K562 (cell line): Measurements from ENCODE around the gene KCNH8. TPM values are rescaled to one million over a fixed set of nuclear protein-coding genes. Genes with fewer than 3 reads are reported as not detected.

Experiments used
- ATAC-seq: fragments of 200-7000 bp; cut with Tn5 transposase; 3 replicates; pipeline ENCODE4 v1.9.1; 2020; ENCODE audit warnings: moderate library complexity
- BruUV-seq: library from RNA; stranded (reverse); fragments of 400-500 nt; replicated peaks from 2 replicates; lab custom pipeline; 2021; lab: Mats Ljungman, UMichigan
- CTCF ChIA-PET: fragments of 300-600 bp; formaldehyde crosslinking; extraction: SDS; loops from one replicate; lab custom pipeline; 2021; ENCODE audit warnings: low intra/inter-chr PET ratio; lab: Yijun Ruan, JAX
- POLR2A ChIA-PET: fragments of 300-600, 350-650 bp; sonication (Branson Sonifier 250); formaldehyde crosslinking; extraction: SDS; loops from one replicate; lab custom pipeline; 2021; ENCODE audit warnings: antibody characterized with exemption, inconsistent platforms; lab: Yijun Ruan, JAX
- DNase-seq, 4 experiments: peaks; one replicate each; pipeline versions ENCODE4 v3.0.0 to v3.0.0-alpha.2; 2011 to 2018; ENCODE audit warnings: low spot score in 3 of 4, mixed read lengths in 3 of 4; ENCODE audit errors: extremely low read depth in 1 of 4
- FAIRE-seq: peaks from 2 replicates; lab custom pipeline; 2011; peaks lifted over from hg19 to GRCh38; lab: Jason Lieb, UNC
- H2AFZ ChIP-seq: 2 replicates; pipeline ENCODE4 v1.6.0; 2011; ENCODE audit warnings: low read depth, low read length, control low read depth, inconsistent platforms
- H3K27ac ChIP-seq: fragments of 200-600 bp; 3 replicates; pipeline ENCODE4 v1.8.0; 2011; ENCODE audit warnings: low read depth, mild to moderate bottlenecking, control low read depth, inconsistent platforms, low read length, moderate library complexity, mixed read lengths; ENCODE audit errors: extremely low read depth
- H3K27me3 ChIP-seq, 2 experiments: fragments of 300-600 bp in 1 of 2; 2 replicates in 1 of 2; 3 replicates in 1 of 2; pipeline versions ENCODE4 v1.6.0 to v1.8.0; 2011; ENCODE audit warnings: inconsistent platforms in 2 of 2, low read length in 2 of 2, mild to moderate bottlenecking in 1 of 2, mixed read lengths in 1 of 2, moderate library complexity in 1 of 2; ENCODE audit not compliant: control insufficient read depth in 2 of 2, insufficient read depth in 2 of 2
- H3K36me3 ChIP-seq: fragments of 300-600 bp; 3 replicates; pipeline ENCODE4 v1.8.0; 2011; ENCODE audit warnings: mild to moderate bottlenecking, low read length, inconsistent platforms; ENCODE audit not compliant: control insufficient read depth, insufficient read depth
- H3K4me1 ChIP-seq, 2 experiments: fragments of 200-600 bp in 1 of 2; replicated peaks in 1 of 2; 2 replicates in 1 of 2; 3 replicates in 1 of 2; pipeline versions ENCODE4 v1.5.1 to v1.8.0; 2011; ENCODE audit warnings: inconsistent platforms in 2 of 2, low read length in 2 of 2, mild to moderate bottlenecking in 1 of 2, mixed read lengths in 1 of 2, moderate library complexity in 1 of 2; ENCODE audit not compliant: control insufficient read depth in 2 of 2, insufficient read depth in 2 of 2
- H3K4me2 ChIP-seq: 2 replicates; pipeline ENCODE4 v1.6.1; 2011; ENCODE audit warnings: low read length, control low read depth, inconsistent platforms, mixed read lengths; ENCODE audit not compliant: insufficient read depth
- H3K4me3 ChIP-seq: fragments of 200-600 bp; sonication (generic), shearing (Covaris generic); 2 replicates; pipeline ENCODE4 v1.5.1; 2016; ENCODE audit warnings: control low read depth, inconsistent platforms
- H3K79me2 ChIP-seq: fragments of 200-600 bp; 3 replicates; pipeline ENCODE4 v1.8.0; 2011; ENCODE audit warnings: low read length, inconsistent platforms; ENCODE audit not compliant: control insufficient read depth, insufficient read depth
- H3K9ac ChIP-seq, 2 experiments: 2 replicates each; pipeline versions ENCODE4 v1.6.0 to v1.6.1; 2011; ENCODE audit warnings: low read depth in 2 of 2, low read length in 2 of 2, control low read depth in 1 of 2, inconsistent platforms in 1 of 2, mild to moderate bottlenecking in 1 of 2, mixed read lengths in 1 of 2; ENCODE audit not compliant: insufficient read depth in 1 of 2
- H3K9me1 ChIP-seq: one replicate; pipeline ENCODE4 v1.6.0; 2011; ENCODE audit warnings: inconsistent platforms, mild to moderate bottlenecking, low read length, moderate library complexity; ENCODE audit not compliant: control insufficient read depth, insufficient read depth
- H3K9me3 ChIP-seq: replicated peaks from 2 replicates; pipeline ENCODE4 v1.5.1; 2011; ENCODE audit warnings: low read depth, low read length, inconsistent platforms; ENCODE audit not compliant: control insufficient read depth, insufficient read depth
- H4K20me1 ChIP-seq: replicated peaks from 2 replicates; pipeline ENCODE4 v1.6.1; 2011; ENCODE audit warnings: low read length, inconsistent platforms, mixed read lengths; ENCODE audit not compliant: control insufficient read depth, insufficient read depth
- ARNT ChIP-seq, 2 experiments: fragments of 450-650 bp; IDR thresholded peaks; 2 replicates each; pipeline ENCODE4 v1.6.1; 2016; ENCODE audit warnings: mild to moderate bottlenecking in 1 of 2
- BRD4 ChIP-seq: fragments of 200-600 bp; sonication (generic); IDR thresholded peaks from 2 replicates; pipeline ENCODE4 v1.6.1; 2017; ENCODE audit warnings: inconsistent platforms
- COPS2 ChIP-seq: fragments of 450-650 bp; conservative IDR thresholded peaks from 2 replicates; pipeline ENCODE4 v1.6.1; 2016; ENCODE audit warnings: mild to moderate bottlenecking, moderate library complexity
- FOS ChIP-seq: IDR thresholded peaks from 3 replicates; pipeline ENCODE4 v1.6.1; 2011; ENCODE audit not compliant: insufficient read length; ENCODE audit errors: extremely low read depth
- FOSL1 ChIP-seq: fragments of 200-800 bp; sonication (Bioruptor generic); conservative IDR thresholded peaks from 2 replicates; pipeline ENCODE4 v1.6.1; 2016; ENCODE audit warnings: missing genetic modification characterization, missing compliant biosample characterization
- GABPB1 ChIP-seq: sonication (generic); formaldehyde crosslinking; IDR thresholded peaks from 2 replicates; pipeline ENCODE4 v1.8.0; 2022; ENCODE audit warnings: mild to moderate bottlenecking, missing genetic modification reagents
- HNRNPUL1 ChIP-seq: fragments of 200-400 bp; formaldehyde crosslinking; IDR thresholded peaks from 2 replicates; pipeline ENCODE4 v1.6.1; 2017; ENCODE audit warnings: low read length
- MYC ChIP-seq, 2 experiments: fragments of 250-450 bp in 1 of 2; sonication (Bioruptor Pico) in 1 of 2; IDR thresholded peaks; 2 replicates each; pipeline versions ENCODE4 v1.5.1 to v1.6.1; 2012 to 2021; ENCODE audit warnings: low read depth in 2 of 2, borderline replicate concordance in 1 of 2, improper control_type of control experiment in 1 of 2, low read length in 1 of 2, mild to moderate bottlenecking in 1 of 2, moderate library complexity in 1 of 2
- NFE2L1 ChIP-seq: fragments of 450-650 bp; IDR thresholded peaks from 2 replicates; pipeline ENCODE4 v1.6.1; 2016; ENCODE audit warnings: missing genetic modification characterization, low read depth, mild to moderate bottlenecking, missing compliant biosample characterization, moderate library complexity, borderline replicate concordance
- PHTF2 ChIP-seq: fragments of 250-450 bp; sonication (Bioruptor Pico); IDR thresholded peaks from 2 replicates; pipeline ENCODE4 v1.5.0; 2021; ENCODE audit warnings: mild to moderate bottlenecking
- POLR3G ChIP-seq: IDR thresholded peaks from 2 replicates; pipeline ENCODE4 v1.6.1; 2011; ENCODE audit not compliant: insufficient read length, insufficient replicate concordance; ENCODE audit errors: extremely low read depth
- SNRNP70 ChIP-seq: fragments of 200-400 bp; formaldehyde crosslinking; optimal IDR thresholded peaks from 2 replicates; pipeline ENCODE3; 2017; ENCODE audit warnings: low read depth, low read length
- SPI1 ChIP-seq: IDR thresholded peaks from 2 replicates; pipeline ENCODE4 v1.6.1; 2011; ENCODE audit warnings: low read depth, low read length, control low read depth, borderline replicate concordance
- TEAD1 ChIP-seq, 2 experiments: fragments of 450-650 bp in 1 of 2; sonication (generic) in 1 of 2; formaldehyde crosslinking; IDR thresholded peaks; 2 replicates each; pipeline versions ENCODE4 v1.4.0 to v1.8.0; 2020 to 2022; ENCODE audit warnings: mild to moderate bottlenecking in 2 of 2, missing genetic modification reagents in 1 of 2
- TFAM ChIP-seq: fragments of 250-450 bp; sonication (Bioruptor Pico); conservative IDR thresholded peaks from 2 replicates; pipeline ENCODE4 v1.5.0; 2021; ENCODE audit warnings: mild to moderate bottlenecking, moderate library complexity
- TFAP4 ChIP-seq: sonication (generic); formaldehyde crosslinking; IDR thresholded peaks from 2 replicates; pipeline ENCODE4 v1.8.0; 2022; ENCODE audit warnings: missing genetic modification reagents, mild to moderate bottlenecking, moderate library complexity, borderline replicate concordance
- ZBTB8A ChIP-seq: fragments of 450-650 bp; IDR thresholded peaks from 2 replicates; pipeline ENCODE4 v1.6.1; 2018; ENCODE audit warnings: mild to moderate bottlenecking, moderate library complexity; ENCODE audit not compliant: partially characterized antibody
- ZFP30 ChIP-seq: fragments of 250-450 bp; sonication (Bioruptor Pico); IDR thresholded peaks from 2 replicates; pipeline ENCODE4 v1.8.0; 2022; ENCODE audit warnings: moderate library complexity, mild to moderate bottlenecking, inconsistent platforms, borderline replicate concordance
- ZNF12 ChIP-seq: sonication (generic); formaldehyde crosslinking; IDR thresholded peaks from 2 replicates; pipeline ENCODE4 v1.4.0; 2020; ENCODE audit warnings: mild to moderate bottlenecking, missing genetic modification reagents
- ZNF133 ChIP-seq: fragments of 250-450 bp; sonication (Bioruptor Pico); IDR thresholded peaks from 2 replicates; pipeline ENCODE4 v1.4.0; 2020; ENCODE audit warnings: mild to moderate bottlenecking
- ZNF77 ChIP-seq: fragments of 250-450 bp; sonication (Bioruptor Pico); IDR thresholded peaks from 2 replicates; pipeline ENCODE4 v1.5.0; 2020
- ZSCAN29 ChIP-seq: fragments of 450-650 bp; IDR thresholded peaks from 2 replicates; pipeline ENCODE4 v1.6.1; 2017
- WGBS: fragments of 100-300 bp; shearing (Covaris generic); methylation state at CpG from one replicate; pipeline ENCODE4 v1.1.6; 2016; ENCODE audit warnings: low coverage, mixed read lengths; ENCODE audit not compliant: insufficient coverage; ENCODE audit errors: missing lambda C conversion rate; 5-methylcytosine and 5-hydroxymethylcytosine counted together
- in situ Hi-C: fragments of 300-500 bp; cut with MboI; formaldehyde crosslinking; loops from 4 replicates; pipeline ENCODE4 v1.15.0; 2018; ENCODE audit warnings: inconsistent platforms, mixed read lengths
- intact Hi-C: fragments of 100-400 bp; cut with micrococcal nuclease; formaldehyde crosslinking; loops from 2 replicates; pipeline ENCODE4 v1.14.2; 2022
- polyA plus RNA-seq, 8 experiments: library from polyadenylated mRNA; depleted of rRNA in 4 of 8; stranded (reverse) in 5 of 8; unstranded in 3 of 8; fragments of >200 nt; fragmentation: Nextera tagmentation in 2 of 8; fragmentation: Illumina TruSeq in 1 of 8; extraction: Ambion mirVana in 2 of 8; extraction: Trizol in 1 of 8; gene quantifications; 2 replicates each; pipeline versions ENCODE4 v1.2.1 to v1.2.3, GENCODE V29; 2011 to 2014; ENCODE audit warnings: inconsistent platforms in 1 of 8, missing spikeins in 1 of 8
- total RNA-seq, 7 experiments: library from RNA; depleted of rRNA in 6 of 7; stranded (reverse); fragments of >200 nt in 6 of 7; fragmentation: Illumina TruSeq in 2 of 7; extraction: Trizol in 2 of 7; gene quantifications; 2 replicates each; pipeline versions ENCODE4 v1.2.1 to v1.2.3, GENCODE V29; 2011 to 2021; ENCODE audit warnings: low replicate concordance in 1 of 7

The KCNH8 gene
- total and polyA plus RNA-seq, 9 of the 15 experiments (the other 6 are each of a cell fraction or from before 2014, with no cell fraction given) = 0.02 to 0.08 (median 0.04) TPM; not detected in 6

- no peaks in the 10 kb centered on the region for H3K4me1 ChIP-seq
- WGBS = 3% methylated on average over 3 of the region's 3 CpGs
- POLR2A ChIA-PET = no interaction called here
Observed at GRCh38 chr3:19202754-19203153, 54.4 kb downstream of the KCNH8 start.

DNA sequence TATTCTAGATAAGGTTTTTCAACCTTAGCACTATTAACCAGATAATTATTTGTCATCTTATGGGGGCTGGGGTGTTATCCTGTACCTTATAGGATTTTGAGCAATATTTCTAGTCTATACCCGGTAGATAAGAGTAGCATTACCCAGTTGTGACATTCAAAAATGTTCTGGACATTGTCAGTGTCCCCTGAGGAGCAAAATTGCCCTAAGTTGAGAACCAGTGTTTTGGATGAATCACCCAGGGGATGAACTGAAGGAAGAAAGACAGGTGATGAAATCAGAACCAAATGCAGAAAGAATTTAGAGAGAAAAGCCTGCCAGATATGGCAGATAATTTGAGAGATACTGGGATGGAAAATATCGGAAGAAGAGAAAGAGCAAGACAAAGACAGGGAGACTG is 58.2 kb downstream of the KCNH8 start:
- intact Hi-C loops = no loop called here
- TF ChIP-seq BRD4 = no peak
- no peak for TF ChIP-seq TFAP4
- TF ChIP-seq POLR3G = no peak
- no peak for TF ChIP-seq TEAD1 (CRISPR knock-in tag; IDR thresholded peaks at IDR 0.05)
- TF ChIP-seq ZNF77 (CRISPR knock-in tag) = no peak
- no peak for TF ChIP-seq ZNF12 (CRISPR knock-in tag)
- TF ChIP-seq FOS = no peak
- TF ChIP-seq ZNF133 (CRISPR knock-in tag) = no peak
- no peak for TF ChIP-seq HNRNPUL1
- no peak for TF ChIP-seq FOSL1 (tag)

More at GRCh38 chr3:19202754-19203153, 54.4 kb downstream of the KCNH8 start:
- no peaks in the 10 kb centered on the region for H3K36me3 ChIP-seq
- DNase-seq (no peak), ATAC-seq (no peak), FAIRE-seq (no peak)
- H3K9me1 ChIP-seq = no peaks in the 10 kb centered on the region
- H3K27me3 ChIP-seq = no peaks in the 10 kb centered on the region
- TF ChIP-seq SPI1 (no peak), ARNT (IDR thresholded peaks at IDR 0.05) (no peak), ZSCAN29 (no peak), NFE2L1 (tag) (no peak), ZBTB8A (no peak), TFAM (CRISPR knock-in tag) (no peak), PHTF2 (no peak), MYC (IDR thresholded peaks at IDR 0.05; ENCODE audit: low read depth, low read length) (no peak), MYC (CRISPR knock-in tag; IDR thresholded peaks at IDR 0.05; ENCODE audit: borderline replicate concordance, low read depth) (no peak), SNRNP70 (no peak), COPS2 (no peak), ZFP30 (CRISPR knock-in tag) (no peak), GABPB1 (no peak)
- H3K4me3 ChIP-seq = no peak overlapping the region
- H4K20me1 ChIP-seq = no peaks in the 10 kb centered on the region
- no peaks in the 10 kb centered on the region for H3K79me2 ChIP-seq
- no peak overlapping the region for H3K9ac ChIP-seq
- no peak overlapping the region for H2AFZ ChIP-seq
- H3K9me3 ChIP-seq = peaks cover 2% of the 10 kb centered on the region; the same call in 1 of the 2 replicates
- no peak overlapping the region for H3K27ac ChIP-seq
- CTCF ChIA-PET = interaction anchor here (0.6 kb wide), 1 partner anchor 36 kb away, joined by 3 read pairs; no protein-coding TSS in a partner anchor
- no peak overlapping the region for H3K4me2 ChIP-seq
- in situ Hi-C loops = no loop called here
- BruUV-seq = no TSS peak
- intact Hi-C loops = no loop called here

More for the DNA sequence above, 58.2 kb downstream of the KCNH8 start:
- H2AFZ ChIP-seq = no peak overlapping the region
- no peak for FAIRE-seq
- H3K79me2 ChIP-seq = no peaks in the 10 kb centered on the region
- no peaks in the 10 kb centered on the region for H3K27me3 ChIP-seq
- WGBS = 0% methylated on average over 2 of the region's 2 CpGs
- no peaks in the 10 kb centered on the region for H3K9me1 ChIP-seq
- no peaks in the 10 kb centered on the region for H3K4me1 ChIP-seq
- no peak for ATAC-seq
- H3K9ac ChIP-seq = no peak overlapping the region
- ChIA-PET POLR2A (no interaction called here), CTCF (no interaction called here)
- H3K36me3 ChIP-seq = no peaks in the 10 kb centered on the region
- BruUV-seq = no TSS peak
- no peak overlapping the region for H3K27ac ChIP-seq
- DNase-seq = no peak
- H3K4me2 ChIP-seq = no peak overlapping the region
- no peaks in the 10 kb centered on the region for H3K9me3 ChIP-seq
- H3K4me3 ChIP-seq = no peak overlapping the region
- in situ Hi-C loops = no loop called here
- H4K20me1 ChIP-seq = no peaks in the 10 kb centered on the region
